Stomach (tissue), 9 donors: ENCODE measurements around the gene CDH22. TPM values are rescaled to one million over a fixed set of nuclear protein-coding genes. Genes with fewer than 3 reads are reported as not detected.

ENCODE experiments used
- DNase-seq, 2 donors: peaks; one replicate each; pipeline versions ENCODE4 v3.0.0 to v3.0.0-alpha.2; 2013 to 2019
- H3K27ac ChIP-seq, 5 donors: fragments of 200-600 bp in 4 of 5; sonication (generic) in 4 of 5; one replicate each; pipeline ENCODE4 v1.5.1; 2013 to 2019; ENCODE audit warnings: mild to moderate bottlenecking in 1 of 5, moderate library complexity in 1 of 5
- H3K27me3 ChIP-seq, 3 donors: fragments of 200-600 bp; sonication (generic); one replicate each; pipeline ENCODE4 v1.5.1; 2017 to 2019; ENCODE audit warnings: mixed run types in 1 of 3
- H3K36me3 ChIP-seq, 4 donors: fragments of 200-600 bp; sonication (generic); 1 replicate in 3 of 4; 2 replicates in 1 of 4; pipeline ENCODE4 v1.5.1; 2016 to 2019
- H3K4me1 ChIP-seq, 4 donors: fragments of 200-600 bp; sonication (generic); one replicate each; pipeline ENCODE4 v1.5.1; 2016 to 2019
- H3K4me3 ChIP-seq, 4 donors: fragments of 200-600 bp; sonication (generic) in 3 of 4; one replicate each; pipeline ENCODE4 v1.5.1; 2016 to 2019; ENCODE audit warnings: mild to moderate bottlenecking in 1 of 4
- H3K9me3 ChIP-seq, 4 donors: fragments of 200-600 bp; sonication (generic); one replicate each; pipeline ENCODE4 v1.5.1; 2016 to 2019
- CTCF ChIP-seq, 7 experiments: fragments of 450-650 bp in 4 of 7; fragments of 200-600 bp in 3 of 7; sonication (generic) in 3 of 7; IDR thresholded peaks; one replicate each; pipeline ENCODE4 v1.5.1; 2016 to 2019; ENCODE audit warnings: antibody characterized with exemption in 7 of 7, control low read depth in 2 of 7, mild to moderate bottlenecking in 1 of 7
- EP300 ChIP-seq: sonication (generic); formaldehyde crosslinking; IDR thresholded peaks from one replicate; pipeline ENCODE4 v1.6.1; 2017; ENCODE audit warnings: antibody characterized with exemption
- POLR2A ChIP-seq, 4 donors: fragments of 450-650 bp; IDR thresholded peaks; one replicate each; pipeline ENCODE4 v1.6.1; 2016; ENCODE audit warnings: antibody characterized with exemption in 4 of 4, control low read depth in 2 of 4, mild to moderate bottlenecking in 1 of 4, moderate library complexity in 1 of 4
- POLR2AphosphoS5 ChIP-seq, 3 donors: sonication (generic); formaldehyde crosslinking; IDR thresholded peaks; one replicate each; pipeline ENCODE4 v1.6.1; 2016; ENCODE audit warnings: antibody characterized with exemption in 3 of 3
- WGBS, 5 donors: extraction: QIAGEN DNeasy Blood & Tissue Kit in 3 of 5; methylation state at CpG; one replicate each; pipeline versions ENCODE4 v1.1.5 to v1.1.7; 2013 to 2018; 5-methylcytosine and 5-hydroxymethylcytosine counted together
- intact Hi-C: fragments of 100-400 bp; cut with DNase I; formaldehyde crosslinking; loops from one replicate; pipeline ENCODE4 v1.15.1; 2023; ENCODE audit warnings: low total_unique reads
- polyA plus RNA-seq, 3 donors: library from polyadenylated mRNA; stranded (reverse); fragments of 200-250 nt; gene quantifications; one replicate each; pipeline ENCODE4 v1.2.3, GENCODE V29; 2013
- total RNA-seq, 5 donors: library from RNA; depleted of rRNA; stranded (reverse); fragments of >200 nt; gene quantifications; one replicate each; pipeline versions ENCODE4 v1.1.0 to v1.2.3, GENCODE V29; 2014 to 2016
- donor health status: healthy with polysubstance abuse.
- donor health status: Bipolar disorder and iron deficiency.
- donor health status: healthy.

Gene CDH22
- total and polyA plus RNA-seq, 8 donors = 0.18 to 0.60 (median 0.19) TPM; not detected in 5

- Histone ChIP-seq H3K4me1 (peaks cover 30 to 51% (median 48%) of the 10 kb centered on the region in 4 donors), H3K4me3 (no peak overlapping the region), H3K27me3 (peaks cover 35 to 100% (median 82%) of the 10 kb centered on the region in 3 donors), H3K9me3 (no peaks in the 10 kb centered on the region), H3K27ac (no peak overlapping the region), H3K36me3 (no peaks in the 10 kb centered on the region)
- WGBS, 5 donors = 39 to 66% (median 56%) methylated on average over 2 of the region's 2 CpGs
- DNase-seq = no peak
- TF ChIP-seq POLR2A (IDR thresholded peaks at IDR 0.05) = no peak
- TF ChIP-seq EP300 = no peak
- no peak for TF ChIP-seq CTCF (IDR thresholded peaks at IDR 0.05)
- no peak for TF ChIP-seq POLR2AphosphoS5 (IDR thresholded peaks at IDR 0.05)
- intact Hi-C loops = no loop called here
These were observed 1.6 kb upstream of the CDH22 start for GRCh38 chr20:46309945-46310344.

DNA sequence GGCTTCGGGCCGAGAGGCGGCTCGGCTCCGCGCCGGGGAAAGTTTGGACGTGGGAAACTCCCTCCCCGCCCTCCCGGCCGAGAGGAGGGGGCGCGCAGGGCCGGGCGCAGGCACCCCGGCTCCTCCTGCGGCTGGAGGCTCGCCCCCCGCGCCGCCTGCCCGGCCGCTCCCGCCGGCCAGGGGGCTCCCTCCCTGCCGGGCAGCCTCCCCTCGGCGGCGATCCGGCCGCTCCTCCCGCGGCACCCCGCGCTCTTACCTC, 370 bp downstream of the CDH22 start:
- no peaks in the 10 kb centered on the region for H3K36me3 ChIP-seq
- H3K27me3 ChIP-seq = peaks cover 32 to 100% (median 67%) of the 10 kb centered on the region in 3 donors
- H3K4me3 ChIP-seq = peak overlapping the region; percentile 43 to 62 (median 54)
- no peak overlapping the region for H3K27ac ChIP-seq
- peaks cover 29 to 55% (median 49%) of the 10 kb centered on the region in 4 donors for H3K4me1 ChIP-seq
- intact Hi-C loops = no loop called here
- TF ChIP-seq EP300 = no peak
- DNase-seq = peak in 1 of 2 donors; percentile 45
- no peaks in the 10 kb centered on the region for H3K9me3 ChIP-seq
- 0 to 1% (median 0%) methylated on average over 12 to 35 of the region's 35 CpGs; no CpG with 5 or more reads in 2 of the 5 donors for WGBS, 5 donors

DNA sequence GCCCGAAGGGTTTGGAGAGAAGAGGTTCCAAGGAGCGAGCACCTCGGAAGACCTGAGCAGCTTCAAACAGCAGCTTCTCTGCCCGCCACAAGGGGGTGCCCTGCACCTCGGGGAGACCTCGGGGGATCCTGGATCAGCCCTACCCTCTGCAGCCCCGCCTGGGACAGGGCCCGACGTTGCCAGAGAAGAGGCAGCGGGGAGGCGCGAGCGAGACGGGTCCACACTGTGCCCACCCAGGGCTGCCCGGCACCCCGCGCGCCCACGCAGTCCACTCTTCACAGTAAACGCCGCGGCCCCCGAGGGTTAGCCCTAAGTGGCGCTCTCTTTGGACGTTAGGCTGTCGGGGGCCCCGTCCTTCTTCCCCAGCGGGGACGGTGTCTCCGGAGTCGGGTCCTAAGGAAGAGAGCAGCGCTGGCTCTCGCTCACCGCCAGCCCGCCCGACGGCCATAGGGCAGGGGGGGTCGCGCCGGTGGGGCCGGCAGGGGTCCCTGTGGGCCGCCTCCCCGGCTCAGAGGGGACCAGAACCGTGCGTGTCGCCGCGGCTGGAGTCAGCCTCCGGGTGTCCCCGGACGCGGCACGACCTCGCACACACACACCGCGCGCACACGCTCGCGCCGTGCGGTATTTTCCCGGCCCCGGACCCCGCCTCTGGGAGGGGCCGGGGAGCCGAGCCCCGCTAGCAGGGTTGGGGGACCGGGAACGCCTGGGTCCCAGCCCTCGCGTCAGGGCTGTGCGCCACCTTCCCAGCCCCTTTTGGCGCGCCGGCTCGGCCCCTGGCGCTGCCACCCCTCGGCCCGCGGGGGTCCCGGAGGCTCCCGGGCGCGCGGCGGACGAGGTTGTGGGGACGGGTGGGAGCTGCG, 929 bp downstream of the CDH22 start:
- TF ChIP-seq POLR2AphosphoS5 (IDR thresholded peaks at IDR 0.05) (no peak), CTCF (IDR thresholded peaks at IDR 0.05) (peak in 5 of 7 experiments; percentile 61 to 77 (median 68))
- Histone ChIP-seq H3K9me3 (no peaks in the 10 kb centered on the region), H3K27me3 (peaks cover 32 to 100% (median 65%) of the 10 kb centered on the region in 3 donors), H3K4me1 (peaks cover 24 to 50% (median 43%) of the 10 kb centered on the region in 4 donors), H3K27ac (no peak overlapping the region), H3K4me3 (peak overlapping the region; percentile 43 to 62 (median 54)), H3K36me3 (no peaks in the 10 kb centered on the region)
- 1 to 14% (median 2%) methylated on average over 1 to 90 of the region's 90 CpGs for WGBS, 5 donors
- peak; percentile 52 to 85 for DNase-seq
- intact Hi-C loops = no loop called here

- Histone ChIP-seq H3K4me1 (peaks cover 23 to 44% (median 38%) of the 10 kb centered on the region in 4 donors), H3K27ac (no peak overlapping the region), H3K27me3 (peaks cover 32 to 100% (median 59%) of the 10 kb centered on the region in 3 donors), H3K36me3 (no peaks in the 10 kb centered on the region), H3K4me3 (peak overlapping the region in 2 of 4 donors; percentile 43 to 57), H3K9me3 (no peaks in the 10 kb centered on the region)
- TF ChIP-seq CTCF (IDR thresholded peaks at IDR 0.05) (no peak), POLR2A (IDR thresholded peaks at IDR 0.05) (no peak), EP300 (no peak), POLR2AphosphoS5 (IDR thresholded peaks at IDR 0.05) (no peak)
- intact Hi-C loops = no loop called here
- DNase-seq = no peak
- 22 to 33% (median 29%) methylated on average over 8 to 10 of the region's 10 CpGs for WGBS, 5 donors
These were observed 1.6 kb downstream of the CDH22 start for GRCh38 chr20:46306743-46307138.

DNA sequence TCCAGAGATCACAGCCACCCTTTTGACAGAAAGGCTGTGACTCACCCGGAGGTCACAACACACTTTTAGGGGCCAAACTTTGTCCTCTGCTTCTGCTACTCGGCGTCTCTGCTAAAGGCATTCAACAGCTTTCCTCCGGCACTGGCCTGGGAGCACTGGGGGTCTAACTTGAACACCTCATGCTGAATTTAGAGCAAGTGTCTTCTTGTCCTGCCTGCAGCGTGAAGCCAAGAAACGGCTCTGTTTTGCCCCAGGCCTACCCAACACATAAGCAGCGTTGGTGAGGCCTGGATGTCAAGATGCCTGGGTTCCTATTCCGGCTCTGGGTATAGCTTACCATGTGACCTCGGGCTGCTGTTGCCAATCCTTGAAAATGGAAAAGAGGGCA, 2.3 kb downstream of the CDH22 start:
- TF ChIP-seq CTCF (IDR thresholded peaks at IDR 0.05) (no peak), POLR2AphosphoS5 (IDR thresholded peaks at IDR 0.05) (no peak), POLR2A (IDR thresholded peaks at IDR 0.05) (no peak), EP300 (no peak)
- DNase-seq = no peak
- intact Hi-C loops = no loop called here
- Histone ChIP-seq H3K36me3 (no peaks in the 10 kb centered on the region), H3K27ac (no peak overlapping the region), H3K4me1 (peaks cover 23 to 41% (median 38%) of the 10 kb centered on the region in 4 donors), H3K27me3 (peaks cover 32 to 100% (median 51%) of the 10 kb centered on the region in 3 donors), H3K9me3 (no peaks in the 10 kb centered on the region), H3K4me3 (no peak overlapping the region)
- WGBS, 5 donors = 42 to 57% (median 50%) methylated on average over 7 to 9 of the region's 9 CpGs
